Colonic mucosa (tissue), 4 donors: ENCODE data around the gene KREMEN2. TPM values are rescaled to one million over a fixed set of nuclear protein-coding genes. Genes with fewer than 3 reads are reported as not detected.

Experiments used
- DNase-seq: peaks from one replicate; pipeline ENCODE4 v3.0.0-alpha.2; 2020
- H3K27ac ChIP-seq: fragments of 200-600 bp; one replicate; pipeline ENCODE4 v1.8.0; 2021
- H3K27me3 ChIP-seq: fragments of 200-600 bp; one replicate; pipeline ENCODE4 v1.8.0; 2021
- H3K36me3 ChIP-seq: fragments of 200-600 bp; one replicate; pipeline ENCODE4 v1.8.0; 2021
- H3K4me1 ChIP-seq: fragments of 200-600 bp; one replicate; pipeline ENCODE4 v1.8.0; 2021; ENCODE audit warnings: mild to moderate bottlenecking
- H3K4me3 ChIP-seq: fragments of 200-600 bp; one replicate; pipeline ENCODE4 v1.8.0; 2021
- H3K9ac ChIP-seq, 2 donors: one replicate each; pipeline ENCODE4 v1.7.0; 2013; ENCODE audit warnings: control low read depth in 2 of 2, low read depth in 2 of 2, low read length in 2 of 2
- H3K9me3 ChIP-seq: fragments of 200-600 bp; one replicate; pipeline ENCODE4 v1.8.0; 2021
- intact Hi-C: fragments of 100-400 bp; cut with DNase I; formaldehyde crosslinking; loops from one replicate; pipeline ENCODE4 v1.14.1; 2022
- total RNA-seq, 2 donors: library from RNA; stranded (reverse); fragmentation: NEBNext Ultra II Directional in 1 of 2; extraction: Animal tissue kit (Norgen Biotek cat#: 25700) in 1 of 2; gene quantifications; one replicate each; pipeline ENCODE4 v1.2.1, GENCODE V29; 2021
- TF ChIP-seq, protein P1 (sequence below): fragments of 200-600 bp; IDR thresholded peaks from one replicate; pipeline ENCODE4 v1.8.0; 2022; ENCODE audit warnings: antibody characterized with exemption, mild to moderate bottlenecking
- donor health status: healthy.
- donor health status: DM: no; HTN: no; CAD: no.
- donor health status: DM: no; HTN: no; CAD: no.

The KREMEN2 gene
- total RNA-seq, 2 donors from 2014 or later, result 1.4 to 1.5 TPM

DNA sequence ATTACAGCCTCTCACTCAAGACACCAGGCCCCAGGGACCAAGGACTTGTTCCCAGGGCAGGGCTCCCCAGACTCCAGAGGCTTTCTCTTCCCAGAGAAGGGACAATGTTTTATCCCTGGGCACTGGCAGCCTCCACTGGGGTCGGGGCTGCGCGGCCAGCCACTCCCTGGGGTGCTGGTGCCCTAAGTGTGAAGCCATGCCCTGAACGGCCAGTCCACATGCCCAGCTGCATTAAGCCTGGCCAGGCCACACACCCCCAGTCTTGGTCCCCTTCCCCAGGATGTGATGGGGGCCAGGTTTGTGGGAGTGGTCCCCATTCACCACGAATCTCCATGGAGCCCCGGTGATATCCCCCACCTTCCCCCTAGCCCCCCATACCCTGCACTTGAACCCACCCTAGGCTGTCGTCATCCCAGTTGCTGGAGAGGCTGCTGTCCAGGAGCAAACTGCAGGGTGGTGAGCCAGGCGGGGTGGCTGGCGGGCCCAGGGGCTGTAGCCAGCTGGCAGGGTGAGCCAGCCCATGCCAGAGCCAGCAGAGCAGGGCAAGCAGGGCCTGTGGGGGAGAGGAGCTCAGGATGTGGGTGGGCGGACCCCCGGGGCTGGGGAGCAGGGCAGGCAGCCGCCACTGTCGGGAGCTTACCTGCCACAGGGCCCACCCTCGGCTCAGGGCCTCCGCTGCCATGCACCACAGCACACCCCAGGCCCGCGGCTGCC lies 9.7 kb downstream of the KREMEN2 start:
- Histone ChIP-seq H3K4me3 (no peak overlapping the region), H3K27me3 (no peaks in the 10 kb centered on the region), H3K9me3 (no peaks in the 10 kb centered on the region), H3K9ac (no peak overlapping the region), H3K36me3 (no peaks in the 10 kb centered on the region), H3K4me1 (peaks cover 9% of the 10 kb centered on the region), H3K27ac (no peak overlapping the region)
- no peak for DNase-seq
- intact Hi-C loops, result no loop called here
- TF ChIP-seq, protein P1, sequence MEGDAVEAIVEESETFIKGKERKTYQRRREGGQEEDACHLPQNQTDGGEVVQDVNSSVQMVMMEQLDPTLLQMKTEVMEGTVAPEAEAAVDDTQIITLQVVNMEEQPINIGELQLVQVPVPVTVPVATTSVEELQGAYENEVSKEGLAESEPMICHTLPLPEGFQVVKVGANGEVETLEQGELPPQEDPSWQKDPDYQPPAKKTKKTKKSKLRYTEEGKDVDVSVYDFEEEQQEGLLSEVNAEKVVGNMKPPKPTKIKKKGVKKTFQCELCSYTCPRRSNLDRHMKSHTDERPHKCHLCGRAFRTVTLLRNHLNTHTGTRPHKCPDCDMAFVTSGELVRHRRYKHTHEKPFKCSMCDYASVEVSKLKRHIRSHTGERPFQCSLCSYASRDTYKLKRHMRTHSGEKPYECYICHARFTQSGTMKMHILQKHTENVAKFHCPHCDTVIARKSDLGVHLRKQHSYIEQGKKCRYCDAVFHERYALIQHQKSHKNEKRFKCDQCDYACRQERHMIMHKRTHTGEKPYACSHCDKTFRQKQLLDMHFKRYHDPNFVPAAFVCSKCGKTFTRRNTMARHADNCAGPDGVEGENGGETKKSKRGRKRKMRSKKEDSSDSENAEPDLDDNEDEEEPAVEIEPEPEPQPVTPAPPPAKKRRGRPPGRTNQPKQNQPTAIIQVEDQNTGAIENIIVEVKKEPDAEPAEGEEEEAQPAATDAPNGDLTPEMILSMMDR, result no peak

DNA sequence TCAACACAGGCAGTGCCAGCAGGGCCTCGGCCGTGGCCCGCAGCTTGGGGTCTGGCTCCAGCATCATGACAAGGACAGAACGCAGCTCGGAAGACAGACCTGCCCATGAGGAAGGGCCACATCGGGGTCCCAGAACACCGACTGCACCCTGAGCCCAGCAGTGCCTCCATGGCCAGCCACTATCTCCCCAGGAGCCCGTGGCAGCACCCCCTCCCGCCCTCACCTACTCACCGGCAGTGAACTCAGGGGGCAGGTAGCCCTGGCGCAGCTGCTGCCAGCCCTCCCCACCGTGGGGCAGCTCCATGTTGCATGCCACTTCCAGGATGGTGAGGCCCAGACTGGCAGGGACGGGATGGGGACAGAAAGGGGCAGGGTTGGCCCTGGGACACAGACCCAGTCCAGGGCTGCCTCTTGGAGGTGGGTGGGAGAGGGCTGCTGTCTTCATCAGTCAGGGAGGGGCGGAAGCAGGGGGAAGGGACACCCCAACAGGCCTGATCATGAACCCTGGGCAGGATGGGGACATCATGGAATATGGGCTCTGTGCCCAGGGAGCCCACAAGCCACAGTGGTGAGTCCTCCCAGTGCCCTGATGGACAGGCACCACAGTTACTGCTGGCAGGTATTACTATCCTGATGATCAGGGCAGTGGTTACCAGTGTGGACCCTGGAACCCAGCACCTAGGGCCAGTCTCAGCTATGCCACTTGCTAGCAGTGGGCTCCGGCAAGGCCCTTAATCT lies 10.4 kb downstream of the KREMEN2 start:
- Histone ChIP-seq H3K9me3 (no peaks in the 10 kb centered on the region), H3K9ac (no peak overlapping the region), H3K27me3 (no peaks in the 10 kb centered on the region), H3K36me3 (no peaks in the 10 kb centered on the region), H3K4me1 (peaks cover 10% of the 10 kb centered on the region), H3K4me3 (no peak overlapping the region), H3K27ac (no peak overlapping the region)
- intact Hi-C loops, result no loop called here
- TF ChIP-seq, protein P1, result no peak
- DNase-seq, result no peak

DNA sequence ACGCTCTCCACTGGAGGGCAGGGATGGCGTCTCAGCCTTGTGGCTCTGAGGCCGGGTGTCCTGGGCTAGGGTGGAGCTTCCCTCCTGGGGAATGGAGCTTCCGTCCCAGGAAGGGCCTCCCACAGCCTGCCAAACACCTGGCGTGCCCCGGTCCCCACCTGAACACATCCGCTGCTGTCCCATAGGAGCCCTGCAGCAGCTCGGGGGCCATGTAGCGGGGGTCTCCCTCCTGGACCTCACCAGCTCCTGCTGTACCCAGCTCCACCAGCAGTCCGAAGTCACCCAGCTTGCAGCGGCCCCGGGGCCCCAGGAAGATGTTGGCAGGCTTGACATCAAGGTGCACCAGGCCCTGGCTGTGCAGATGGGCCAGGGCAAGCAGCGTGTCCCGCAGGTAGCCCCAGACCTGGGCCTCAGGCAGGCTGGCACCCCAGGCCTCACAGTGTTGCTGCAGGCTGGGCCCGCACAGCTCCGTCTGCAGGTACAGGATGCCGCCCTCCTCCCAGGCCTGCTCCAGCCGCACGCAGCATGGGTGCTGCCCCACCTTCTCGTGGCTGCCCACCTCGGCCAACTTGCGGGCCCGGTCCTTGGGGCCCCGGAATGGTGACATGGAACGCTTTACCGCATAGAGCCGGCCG lies 11.2 kb downstream of the KREMEN2 start:
- H3K4me3 ChIP-seq, result no peak overlapping the region
- DNase-seq, result no peak
- peaks cover 10% of the 10 kb centered on the region for H3K4me1 ChIP-seq
- no peaks in the 10 kb centered on the region for H3K27me3 ChIP-seq
- H3K27ac ChIP-seq, result no peak overlapping the region
- H3K9ac ChIP-seq, result no peak overlapping the region
- H3K9me3 ChIP-seq, result no peaks in the 10 kb centered on the region
- TF ChIP-seq, protein P1, result no peak
- H3K36me3 ChIP-seq, result no peaks in the 10 kb centered on the region
- intact Hi-C loops, result no loop called here

DNA sequence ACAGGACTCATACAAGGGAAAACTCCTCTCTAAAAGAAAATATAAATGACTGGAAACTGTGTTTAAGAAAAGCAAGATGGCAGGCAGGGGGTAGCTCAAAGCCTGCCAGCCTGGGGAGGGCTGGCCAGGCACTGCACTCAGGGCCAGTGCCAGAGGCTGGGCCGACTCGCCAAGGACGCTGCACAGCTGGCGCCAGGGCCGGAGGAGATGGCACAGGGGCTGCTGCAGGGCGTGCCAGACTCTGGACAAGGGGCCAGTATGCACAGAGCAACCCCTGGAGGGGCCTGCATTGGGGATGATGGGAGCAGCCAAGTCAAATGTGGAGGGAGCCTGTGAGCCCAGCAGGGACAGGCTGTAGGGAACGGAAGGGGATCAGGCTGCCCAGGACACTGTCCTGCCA lies 12.1 kb downstream of the KREMEN2 start:
- TF ChIP-seq, protein P1, result no peak
- Histone ChIP-seq H3K9ac (no peak overlapping the region), H3K9me3 (no peaks in the 10 kb centered on the region), H3K36me3 (no peaks in the 10 kb centered on the region), H3K4me1 (peaks cover 4% of the 10 kb centered on the region), H3K27ac (no peak overlapping the region), H3K4me3 (no peak overlapping the region), H3K27me3 (no peaks in the 10 kb centered on the region)
- DNase-seq, result no peak
- intact Hi-C loops, result no loop called here

DNA sequence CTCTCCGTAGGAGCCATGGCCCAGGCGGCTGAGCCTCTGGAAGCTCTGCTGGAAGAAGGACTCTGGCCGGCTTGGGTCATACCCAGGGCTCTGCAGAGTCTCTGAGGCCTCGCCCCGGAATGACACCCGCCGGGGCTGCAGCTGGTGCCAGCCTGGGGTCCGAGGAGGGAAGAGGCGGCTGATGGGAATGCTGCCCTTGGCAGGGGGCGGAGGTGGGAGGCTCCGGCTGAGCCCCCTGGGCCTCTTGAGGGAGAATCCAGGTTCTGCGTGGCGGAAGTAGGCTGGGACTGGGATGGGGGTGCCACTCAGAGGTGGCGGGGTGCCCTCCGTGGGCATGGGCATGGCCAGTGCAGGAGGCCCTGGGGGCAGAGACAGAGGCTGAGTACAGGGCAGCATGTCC lies 12.6 kb downstream of the KREMEN2 start:
- DNase-seq, result no peak
- Histone ChIP-seq H3K9ac (no peak overlapping the region), H3K27me3 (no peaks in the 10 kb centered on the region), H3K27ac (no peak overlapping the region), H3K36me3 (no peaks in the 10 kb centered on the region), H3K9me3 (no peaks in the 10 kb centered on the region), H3K4me1 (peaks cover 4% of the 10 kb centered on the region), H3K4me3 (no peak overlapping the region)
- TF ChIP-seq, protein P1, result no peak
- intact Hi-C loops, result no loop called here
